BLaER1 (cell line): Measurements from ENCODE around the gene ZSWIM4.

ENCODE experiments used
- H3K27ac ChIP-seq: shearing (Covaris generic); formaldehyde crosslinking; 2 replicates; pipeline ENCODE4 v1.8.1; 2022
- H3K27me3 ChIP-seq: shearing (Covaris generic); formaldehyde crosslinking; 2 replicates; pipeline ENCODE4 v1.8.1; 2022
- H3K36me3 ChIP-seq: shearing (Covaris generic); formaldehyde crosslinking; 2 replicates; pipeline ENCODE4 v1.8.1; 2022
- H3K4me1 ChIP-seq: shearing (Covaris generic); formaldehyde crosslinking; 2 replicates; pipeline ENCODE4 v1.8.1; 2022
- H3K4me2 ChIP-seq: shearing (Covaris generic); formaldehyde crosslinking; 2 replicates; pipeline ENCODE4 v1.8.1; 2022
- H3K4me3 ChIP-seq: shearing (Covaris generic); formaldehyde crosslinking; 2 replicates; pipeline ENCODE4 v1.8.1; 2022
- H3K9ac ChIP-seq: shearing (Covaris generic); formaldehyde crosslinking; 2 replicates; pipeline ENCODE4 v1.8.1; 2022
- H3K9me3 ChIP-seq: shearing (Covaris generic); formaldehyde crosslinking; 2 replicates; pipeline ENCODE4 v1.8.1; 2022
- H4K20me1 ChIP-seq: shearing (Covaris generic); formaldehyde crosslinking; 2 replicates; pipeline ENCODE4 v1.8.1; 2022
- Cebpa-rat ChIP-seq: shearing (Covaris generic); IDR thresholded peaks from 2 replicates; pipeline ENCODE4 v1.8.1; 2022

The ZSWIM4 gene

GRCh38 chr19:13839130-13839937, 44.1 kb downstream of the ZSWIM4 start:
- H3K4me1 ChIP-seq, result peaks cover 89% of the 10 kb centered on the region
- TF ChIP-seq Cebpa-rat, result no peak
- H3K9ac ChIP-seq, result peak overlapping the region; percentile 95
- peak overlapping the region; percentile 95 for H3K27ac ChIP-seq
- no peaks in the 10 kb centered on the region for H3K36me3 ChIP-seq
- no peaks in the 10 kb centered on the region for H3K27me3 ChIP-seq
- peaks cover 5% of the 10 kb centered on the region; the same call in 1 of the 2 replicates for H4K20me1 ChIP-seq
- no peaks in the 10 kb centered on the region for H3K9me3 ChIP-seq
- H3K4me2 ChIP-seq, result peak overlapping the region; percentile 98
- H3K4me3 ChIP-seq, result peak overlapping the region; percentile 92

- TF ChIP-seq Cebpa-rat, result no peak
- Histone ChIP-seq H3K4me1 (peaks cover 89% of the 10 kb centered on the region), H3K9ac (peak overlapping the region; percentile 95), H3K27me3 (no peaks in the 10 kb centered on the region), H3K36me3 (no peaks in the 10 kb centered on the region), H3K4me3 (peak overlapping the region; percentile 92), H3K27ac (peak overlapping the region; percentile 95), H3K9me3 (no peaks in the 10 kb centered on the region), H3K4me2 (peak overlapping the region; percentile 98), H4K20me1 (peaks cover 5% of the 10 kb centered on the region; the same call in 1 of the 2 replicates)
These were observed 44.7 kb downstream of the ZSWIM4 start for GRCh38 chr19:13839938-13840304.

GRCh38 chr19:13840305-13841085, 45.3 kb downstream of the ZSWIM4 start:
- no peaks in the 10 kb centered on the region for H3K36me3 ChIP-seq
- peaks cover 89% of the 10 kb centered on the region for H3K4me1 ChIP-seq
- peak overlapping the region; percentile 98 for H3K4me2 ChIP-seq
- H3K9me3 ChIP-seq, result no peaks in the 10 kb centered on the region
- H3K4me3 ChIP-seq, result peak overlapping the region; percentile 92
- H4K20me1 ChIP-seq, result peaks cover 5% of the 10 kb centered on the region; the same call in 1 of the 2 replicates
- peak overlapping the region; percentile 95 for H3K27ac ChIP-seq
- H3K27me3 ChIP-seq, result no peaks in the 10 kb centered on the region
- H3K9ac ChIP-seq, result peak overlapping the region; percentile 95
- no peak for TF ChIP-seq Cebpa-rat

DNA sequence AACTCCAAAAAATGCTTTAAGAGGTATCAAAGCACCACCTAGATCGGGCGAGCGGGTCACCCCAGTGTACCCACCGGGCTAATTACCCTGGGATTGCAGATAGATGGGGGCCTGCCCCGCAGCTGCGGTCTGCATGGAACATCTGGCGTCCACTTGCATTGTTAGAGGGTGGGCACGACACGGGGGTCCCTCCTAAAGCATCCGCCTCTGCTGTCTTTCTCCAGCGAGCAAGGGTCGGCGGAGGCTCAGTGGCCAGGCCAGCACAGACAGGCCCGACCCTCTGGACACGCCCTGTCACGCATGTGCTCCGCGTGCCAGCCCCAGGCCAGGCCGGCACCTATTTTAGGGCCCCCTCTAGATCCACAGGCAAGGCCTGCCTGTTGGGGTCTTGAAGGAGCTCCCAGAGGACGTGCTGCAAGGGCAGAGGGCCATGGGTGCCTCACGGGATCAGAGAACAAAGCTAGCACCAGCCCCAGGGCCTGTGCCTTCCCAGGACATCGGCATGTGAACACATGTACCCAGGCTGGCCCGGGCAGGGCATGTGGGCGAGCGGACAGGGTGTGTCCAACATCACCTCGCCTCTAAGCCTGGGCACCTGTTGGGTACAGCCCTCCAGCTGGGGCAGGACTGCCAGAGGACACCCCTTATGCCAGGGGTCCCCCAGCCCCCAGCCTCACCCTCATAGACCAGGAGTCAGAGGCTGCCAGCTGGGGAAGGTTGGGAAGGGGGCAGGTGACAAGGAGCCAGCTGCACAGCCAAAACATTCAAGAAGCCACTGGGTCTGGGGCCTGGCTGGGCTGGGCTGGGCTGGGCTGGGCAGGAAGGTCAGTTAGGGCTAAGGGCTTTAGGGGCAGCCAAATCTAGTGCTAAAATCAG, 46.1 kb downstream of the ZSWIM4 start:
- H3K4me2 ChIP-seq, result peak overlapping the region; percentile 98
- peak overlapping the region; percentile 95 for H3K27ac ChIP-seq
- peaks cover 89% of the 10 kb centered on the region for H3K4me1 ChIP-seq
- H3K36me3 ChIP-seq, result no peaks in the 10 kb centered on the region
- peaks cover 5% of the 10 kb centered on the region; the same call in 1 of the 2 replicates for H4K20me1 ChIP-seq
- no peaks in the 10 kb centered on the region for H3K9me3 ChIP-seq
- H3K9ac ChIP-seq, result peak overlapping the region; percentile 95
- H3K4me3 ChIP-seq, result peak overlapping the region; percentile 92
- no peaks in the 10 kb centered on the region for H3K27me3 ChIP-seq
- no peak for TF ChIP-seq Cebpa-rat

DNA sequence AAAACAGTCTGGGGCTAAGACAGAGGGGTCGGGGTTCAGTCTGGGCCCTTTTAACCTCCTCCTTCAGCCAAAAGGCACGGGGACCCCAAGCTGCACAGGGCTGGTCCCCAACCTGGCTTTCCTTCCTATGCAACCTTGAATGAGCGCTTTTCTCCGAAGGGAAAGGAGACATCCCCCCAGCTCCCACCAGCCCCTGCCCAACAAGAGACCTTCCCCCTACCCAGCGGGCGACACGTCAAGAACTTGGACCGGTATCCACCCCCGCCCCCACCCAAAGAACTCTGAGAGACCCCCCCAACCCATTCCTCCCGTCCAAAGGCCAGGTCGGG, 46.7 kb downstream of the ZSWIM4 start:
- H3K4me1 ChIP-seq, result peaks cover 89% of the 10 kb centered on the region
- peaks cover 5% of the 10 kb centered on the region; the same call in 1 of the 2 replicates for H4K20me1 ChIP-seq
- TF ChIP-seq Cebpa-rat, result no peak
- H3K4me2 ChIP-seq, result peak overlapping the region; percentile 98
- H3K9me3 ChIP-seq, result no peaks in the 10 kb centered on the region
- peak overlapping the region; percentile 92 for H3K4me3 ChIP-seq
- no peaks in the 10 kb centered on the region for H3K36me3 ChIP-seq
- no peaks in the 10 kb centered on the region for H3K27me3 ChIP-seq
- H3K27ac ChIP-seq, result peak overlapping the region; percentile 95
- H3K9ac ChIP-seq, result peak overlapping the region; percentile 95

DNA sequence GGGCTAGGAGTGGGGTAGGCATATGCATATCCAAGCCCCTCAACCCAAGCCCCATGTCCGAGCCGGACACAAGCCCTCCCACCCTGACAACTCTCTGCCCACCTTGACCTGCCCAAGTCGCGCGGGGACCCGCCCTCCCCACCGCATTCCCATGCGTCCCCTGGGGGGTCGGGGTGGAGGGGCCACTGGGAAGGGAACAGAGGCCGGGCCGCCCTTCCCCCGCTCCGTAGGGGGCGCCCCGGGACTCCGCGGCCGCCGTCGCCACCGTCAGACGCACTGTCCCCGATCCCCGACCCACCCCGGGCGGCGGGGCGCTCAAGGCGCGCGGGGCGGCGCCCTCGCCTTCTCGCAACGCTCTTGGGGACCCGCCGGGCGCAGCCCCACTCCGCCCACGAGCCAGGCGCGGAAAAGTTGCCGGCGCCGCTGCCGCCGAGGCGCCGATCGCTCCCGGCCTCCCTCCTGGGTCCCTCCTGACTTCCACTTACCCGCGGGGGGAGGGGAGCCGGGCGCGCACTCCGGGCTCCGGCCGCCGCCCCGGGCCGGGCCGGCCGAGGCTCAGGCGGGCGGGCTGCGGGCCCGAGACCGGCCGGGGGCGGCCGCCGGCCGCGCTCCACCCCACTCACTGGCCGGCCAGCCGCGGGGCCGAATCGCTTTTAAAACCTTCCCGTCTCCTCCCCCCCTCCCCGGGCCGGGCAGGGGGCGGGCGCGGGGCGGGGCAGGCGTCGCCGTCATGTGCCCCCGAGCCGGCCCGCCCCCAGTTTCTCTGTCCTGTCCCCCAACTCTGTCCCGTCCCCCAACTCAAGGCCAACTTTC, 47.3 kb downstream of the ZSWIM4 start:
- peaks cover 5% of the 10 kb centered on the region; the same call in 1 of the 2 replicates for H4K20me1 ChIP-seq
- H3K36me3 ChIP-seq, result no peaks in the 10 kb centered on the region
- no peaks in the 10 kb centered on the region for H3K27me3 ChIP-seq
- H3K4me1 ChIP-seq, result peaks cover 87% of the 10 kb centered on the region
- peak overlapping the region; percentile 92 for H3K4me3 ChIP-seq
- H3K4me2 ChIP-seq, result peak overlapping the region; percentile 98
- no peaks in the 10 kb centered on the region for H3K9me3 ChIP-seq
- no peak for TF ChIP-seq Cebpa-rat
- H3K27ac ChIP-seq, result peak overlapping the region; percentile 95
- peak overlapping the region; percentile 95 for H3K9ac ChIP-seq

GRCh38 chr19:13843104-13843921, 48.1 kb downstream of the ZSWIM4 start:
- peak overlapping the region; percentile 92 for H3K4me3 ChIP-seq
- peaks cover 5% of the 10 kb centered on the region; the same call in 1 of the 2 replicates for H4K20me1 ChIP-seq
- H3K9me3 ChIP-seq, result no peaks in the 10 kb centered on the region
- no peaks in the 10 kb centered on the region for H3K27me3 ChIP-seq
- peak overlapping the region; percentile 95 for H3K27ac ChIP-seq
- no peak for TF ChIP-seq Cebpa-rat
- peak overlapping the region; percentile 95 for H3K9ac ChIP-seq
- peaks cover 85% of the 10 kb centered on the region for H3K4me1 ChIP-seq
- no peaks in the 10 kb centered on the region for H3K36me3 ChIP-seq
- peak overlapping the region; percentile 98 for H3K4me2 ChIP-seq

GRCh38 chr19:13844130-13844631, 48.9 kb downstream of the ZSWIM4 start:
- TF ChIP-seq Cebpa-rat, result no peak
- H3K4me1 ChIP-seq, result peaks cover 83% of the 10 kb centered on the region
- peak overlapping the region; percentile 95; the same call in 1 of the 2 replicates for H3K9ac ChIP-seq
- peak overlapping the region; percentile 98 for H3K4me2 ChIP-seq
- H3K9me3 ChIP-seq, result no peaks in the 10 kb centered on the region
- no peaks in the 10 kb centered on the region for H3K27me3 ChIP-seq
- H3K36me3 ChIP-seq, result no peaks in the 10 kb centered on the region
- peak overlapping the region; percentile 95 for H3K27ac ChIP-seq
- H4K20me1 ChIP-seq, result peaks cover 5% of the 10 kb centered on the region; the same call in 1 of the 2 replicates
- no peak overlapping the region for H3K4me3 ChIP-seq
